Pancreas (tissue), 10 donors: ENCODE results near the gene GABRA5. TPM values are rescaled to one million over a fixed set of nuclear protein-coding genes. Genes with fewer than 3 reads are reported as not detected.

Experiments used
- ATAC-seq, 4 donors: fragments of 200-7000 bp; cut with Tn5 transposase; one replicate each; pipeline versions ENCODE4 v1.8.0 to v1.9.1; 2020; ENCODE audit warnings: mild to moderate bottlenecking in 4 of 4, moderate library complexity in 4 of 4
- DNase-seq, 6 donors: peaks; one replicate each; pipeline ENCODE4 v3.0.0-alpha.2; 2020
- FAIRE-seq: peaks from 2 replicates; lab custom pipeline; 2012; peaks lifted over from hg19 to GRCh38; lab: Jason Lieb, UNC
- H3K27ac ChIP-seq, 4 donors: fragments of 200-600 bp; sonication (generic); 1 replicate in 3 of 4; 2 replicates in 1 of 4; pipeline versions ENCODE4 v1.5.0 to v1.8.0; 2020
- H3K27me3 ChIP-seq, 4 donors: fragments of 200-600 bp; one replicate each; pipeline ENCODE4 v1.8.0; 2021
- H3K36me3 ChIP-seq, 3 donors: fragments of 200-600 bp; sonication (generic) in 1 of 3; one replicate each; pipeline versions ENCODE4 v1.5.0 to v1.8.0; 2020 to 2021
- H3K4me1 ChIP-seq, 3 donors: fragments of 200-600 bp; one replicate each; pipeline ENCODE4 v1.8.0; 2021
- H3K4me3 ChIP-seq, 4 donors: fragments of 200-600 bp; sonication (generic) in 2 of 4; one replicate each; pipeline versions ENCODE4 v1.5.0 to v1.8.0; 2020 to 2021
- H3K9me3 ChIP-seq, 4 donors: fragments of 200-600 bp; one replicate each; pipeline ENCODE4 v1.8.0; 2021
- CTCF ChIP-seq, 4 donors: fragments of 200-600 bp; sonication (generic) in 3 of 4; IDR thresholded peaks; one replicate each; pipeline versions ENCODE4 v1.5.0 to v1.8.0; 2021; ENCODE audit warnings: antibody characterized with exemption in 4 of 4
- WGBS, 2 donors: extraction: QIAGEN DNeasy Blood & Tissue Kit; methylation state at CpG; one replicate each; pipeline ENCODE4 v1.1.7; 2013; 5-methylcytosine and 5-hydroxymethylcytosine counted together
- intact Hi-C, 3 donors: fragments of 100-400 bp; cut with DNase I; formaldehyde crosslinking; loops; one replicate each; pipeline versions ENCODE4 v1.11.1 to v1.14.2; 2022
- polyA plus RNA-seq, 2 donors: library from polyadenylated mRNA; stranded (reverse); fragments of 200-250 nt; gene quantifications; one replicate each; pipeline ENCODE4 v1.2.3, GENCODE V29; 2013
- total RNA-seq, 6 donors: library from RNA; stranded (reverse); fragmentation: NEBNext Ultra II Directional in 4 of 6; extraction: Animal tissue kit (Norgen Biotek cat#: 25700) in 4 of 6; gene quantifications; one replicate each; pipeline versions ENCODE4 v1.2.1 to v1.2.4, GENCODE V29; 2021 to 2023
- donor health status: healthy with polysubstance abuse.
- donor health status: DM: no; HTN: no; CAD: no; lungs with moderate emphysema.
- donor health status: DM: no; HTN: no; CAD: no.
- donor health status: control.
- donor health status: control.
- donor health status: Bipolar disorder and iron deficiency.
- donor health status: DM: yes; HTN: yes; CAD: no.
- donor health status: DM: no; HTN: no; CAD: no.
- donor health status: DM: no; HTN: no; CAD: no.
- donor health status: DM: yes; HTN: yes; CAD: no.

GABRA5 gene
- total and polyA plus RNA-seq, 8 donors = 0.16 to 0.52 (median 0.28) TPM; not detected in 4

GRCh38 chr15:26873846-26874245, 7.0 kb downstream of the GABRA5 start:
- no peak for FAIRE-seq
- no peak for DNase-seq
- Histone ChIP-seq H3K9me3 (no peaks in the 10 kb centered on the region), H3K4me3 (no peak overlapping the region), H3K27ac (no peak overlapping the region), H3K4me1 (no peaks in the 10 kb centered on the region), H3K36me3 (no peaks in the 10 kb centered on the region), H3K27me3 (peaks cover 0 to 11% (median 0%) of the 10 kb centered on the region in 4 donors)
- 41 to 60% methylated on average over 8 of the region's 8 CpGs for WGBS, 2 donors
- no peak for TF ChIP-seq CTCF (IDR thresholded peaks at IDR 0.05)
- intact Hi-C loops = no loop called here
- ATAC-seq = no peak

- 43 to 57% methylated on average over 6 of the region's 6 CpGs for WGBS, 2 donors
- FAIRE-seq = no peak
Measured at GRCh38 chr15:26874774-26875475, 8.1 kb downstream of the GABRA5 start.

GRCh38 chr15:26875476-26875850, 8.6 kb downstream of the GABRA5 start:
- no peaks in the 10 kb centered on the region for H3K4me1 ChIP-seq
- no peak overlapping the region for H3K27ac ChIP-seq
- FAIRE-seq = no peak

More at GRCh38 chr15:26874774-26875475, 8.1 kb downstream of the GABRA5 start:
- no peak for TF ChIP-seq CTCF (IDR thresholded peaks at IDR 0.05)
- H3K9me3 ChIP-seq = no peaks in the 10 kb centered on the region
- intact Hi-C loops = no loop called here
- ATAC-seq (no peak), DNase-seq (no peak)
- no peak overlapping the region for H3K27ac ChIP-seq
- no peak overlapping the region for H3K4me3 ChIP-seq
- H3K36me3 ChIP-seq = no peaks in the 10 kb centered on the region
- peaks cover 0 to 6% (median 0%) of the 10 kb centered on the region in 4 donors for H3K27me3 ChIP-seq
- no peaks in the 10 kb centered on the region for H3K4me1 ChIP-seq

GRCh38 chr15:26877831-26878230, 11.0 kb downstream of the GABRA5 start:
- FAIRE-seq (no peak), ATAC-seq (no peak), DNase-seq (no peak)
- no peaks in the 10 kb centered on the region for H3K36me3 ChIP-seq
- no peaks in the 10 kb centered on the region for H3K4me1 ChIP-seq
- intact Hi-C loops = no loop called here
- H3K27ac ChIP-seq = no peak overlapping the region
- H3K4me3 ChIP-seq = no peak overlapping the region
- WGBS, 2 donors = 66 to 76% methylated on average over 10 of the region's 10 CpGs
- H3K9me3 ChIP-seq = no peaks in the 10 kb centered on the region
- TF ChIP-seq CTCF (IDR thresholded peaks at IDR 0.05) = no peak
- H3K27me3 ChIP-seq = peaks cover 0 to 6% (median 0%) of the 10 kb centered on the region in 4 donors

More at GRCh38 chr15:26875476-26875850, 8.6 kb downstream of the GABRA5 start:
- 37 to 61% methylated on average over 8 of the region's 8 CpGs for WGBS, 2 donors
- peaks cover 0 to 6% (median 0%) of the 10 kb centered on the region in 4 donors for H3K27me3 ChIP-seq
- ATAC-seq (no peak), DNase-seq (no peak)
- H3K9me3 ChIP-seq = no peaks in the 10 kb centered on the region
- intact Hi-C loops = no loop called here
- H3K36me3 ChIP-seq = no peaks in the 10 kb centered on the region
- no peak for TF ChIP-seq CTCF (IDR thresholded peaks at IDR 0.05)
- H3K4me3 ChIP-seq = no peak overlapping the region

GRCh38 chr15:26879706-26880105, 12.8 kb downstream of the GABRA5 start:
- DNase-seq = no peak
- no peak for ATAC-seq
- Histone ChIP-seq H3K27ac (no peak overlapping the region), H3K36me3 (no peaks in the 10 kb centered on the region), H3K4me3 (no peak overlapping the region), H3K9me3 (no peaks in the 10 kb centered on the region), H3K4me1 (no peaks in the 10 kb centered on the region), H3K27me3 (peaks cover 0 to 3% (median 0%) of the 10 kb centered on the region in 4 donors)
- TF ChIP-seq CTCF (IDR thresholded peaks at IDR 0.05) = no peak
- intact Hi-C loops = no loop called here
- WGBS, 2 donors = 45 to 65% methylated on average over 2 of the region's 2 CpGs
- no peak for FAIRE-seq
